OCI-LY1 (cell line): ENCODE results near the gene ROR2.

Source experiments
- H2AFZ ChIP-seq: fragments of 200-600 bp; sonication (generic), shearing (Covaris generic); 2 replicates; pipeline ENCODE4 v1.6.0; 2014; ENCODE audit warnings: antibody characterized with exemption, mild to moderate bottlenecking, low read length
- H3F3A ChIP-seq: fragments of 200-600 bp; sonication (generic), shearing (Covaris generic); 2 replicates; pipeline ENCODE4 v1.6.0; 2014; ENCODE audit warnings: mild to moderate bottlenecking, antibody characterized with exemption, low read length, moderate library complexity; ENCODE audit not compliant: insufficient read depth
- H3K27ac ChIP-seq: fragments of 200-600 bp; sonication (generic); 2 replicates; pipeline ENCODE4 v1.5.1; 2014; ENCODE audit warnings: low read length, mixed run types, mild to moderate bottlenecking, low read depth; ENCODE audit not compliant: poor library complexity, severe bottlenecking
- H3K27me3 ChIP-seq: fragments of 200-600 bp; sonication (generic); 2 replicates; pipeline ENCODE4 v1.6.0; 2014; ENCODE audit warnings: antibody characterized with exemption, mild to moderate bottlenecking, low read length, moderate library complexity; ENCODE audit not compliant: insufficient read depth
- H3K36me3 ChIP-seq: fragments of 200-600 bp; sonication (generic); 2 replicates; pipeline ENCODE4 v1.6.1; 2014; ENCODE audit warnings: mild to moderate bottlenecking, antibody characterized with exemption, low read length, moderate library complexity, mixed read lengths; ENCODE audit not compliant: insufficient read depth
- H3K4me1 ChIP-seq: fragments of 200-600 bp; sonication (generic); 2 replicates; pipeline ENCODE4 v1.5.1; 2014; ENCODE audit warnings: mild to moderate bottlenecking, low read length, moderate library complexity; ENCODE audit not compliant: insufficient read depth, severe bottlenecking
- H3K4me2 ChIP-seq: fragments of 200-600 bp; sonication (generic), shearing (Covaris generic); 2 replicates; pipeline ENCODE4 v1.6.1; 2014; ENCODE audit warnings: low read length
- H3K4me3 ChIP-seq: fragments of 200-600 bp; sonication (generic); 2 replicates; pipeline ENCODE4 v1.5.1; 2014; ENCODE audit warnings: low read length, low read depth, mild to moderate bottlenecking, mixed read lengths; ENCODE audit not compliant: poor library complexity, severe bottlenecking
- H3K79me2 ChIP-seq: fragments of 200-600 bp; shearing (Covaris generic); 2 replicates; pipeline ENCODE4 v1.6.1; 2016; ENCODE audit warnings: mixed run types, low read length, mixed read lengths; ENCODE audit not compliant: insufficient read depth
- H3K9ac ChIP-seq: fragments of 200-600 bp; sonication (generic), shearing (Covaris generic); 2 replicates; pipeline ENCODE4 v1.6.1; 2014; ENCODE audit warnings: mild to moderate bottlenecking, low read length, mixed read lengths
- H3K9me2 ChIP-seq: fragments of 200-600 bp; sonication (generic), shearing (Covaris generic); 2 replicates; pipeline ENCODE4 v1.6.1; 2014; ENCODE audit warnings: low read depth, mild to moderate bottlenecking, low read length, mixed read lengths
- H3K9me3 ChIP-seq: fragments of 200-600 bp; shearing (Covaris generic); 2 replicates; pipeline ENCODE4 v1.6.1; 2014; ENCODE audit warnings: low read length, mixed read lengths
- H4K20me1 ChIP-seq: fragments of 200-600 bp; sonication (generic), shearing (Covaris generic); 2 replicates; pipeline ENCODE4 v1.6.0; 2016; ENCODE audit warnings: mild to moderate bottlenecking, low read length; ENCODE audit not compliant: insufficient read depth
- CTCF ChIP-seq: fragments of 200-600 bp; sonication (generic), shearing (Covaris generic); IDR thresholded peaks from 2 replicates; pipeline ENCODE4 v1.5.1; 2017; ENCODE audit warnings: mild to moderate bottlenecking, antibody characterized with exemption, low read length, moderate library complexity, mixed read lengths
- EZH2 ChIP-seq: fragments of 200-600 bp; sonication (generic), shearing (Covaris generic); IDR thresholded peaks from 2 replicates; pipeline ENCODE4 v1.8.0; 2017; ENCODE audit warnings: borderline replicate concordance, mixed run types, mild to moderate bottlenecking, antibody characterized with exemption, low read length, moderate library complexity, mixed read lengths

The ROR2 gene

GRCh38 chr9:91927922-91928510 is 22.0 kb downstream of the ROR2 start:
- Histone ChIP-seq H3K4me2 (no peak overlapping the region), H4K20me1 (no peaks in the 10 kb centered on the region), H3K27ac (no peak overlapping the region), H3K4me1 (no peaks in the 10 kb centered on the region), H3K4me3 (no peak overlapping the region), H3K9me2 (no peaks in the 10 kb centered on the region), H3K36me3 (no peaks in the 10 kb centered on the region; the same call in 1 of the 2 replicates), H3K9me3 (peaks cover 19% of the 10 kb centered on the region), H3K27me3 (no peaks in the 10 kb centered on the region; the same call in 1 of the 2 replicates), H3K79me2 (no peaks in the 10 kb centered on the region), H2AFZ (no peak overlapping the region), H3K9ac (no peak overlapping the region), H3F3A (no peaks in the 10 kb centered on the region)
- TF ChIP-seq EZH2, result no peak
- TF ChIP-seq CTCF, result no peak

- H3K9me2 ChIP-seq, result no peaks in the 10 kb centered on the region
- no peak overlapping the region for H3K4me3 ChIP-seq
- no peak overlapping the region for H3K27ac ChIP-seq
- H3K79me2 ChIP-seq, result no peaks in the 10 kb centered on the region
- H4K20me1 ChIP-seq, result no peaks in the 10 kb centered on the region
- no peak overlapping the region for H3K4me2 ChIP-seq
- TF ChIP-seq EZH2, result no peak
- no peak for TF ChIP-seq CTCF
- no peaks in the 10 kb centered on the region for H3K4me1 ChIP-seq
- H3K27me3 ChIP-seq, result no peaks in the 10 kb centered on the region
- H3K9me3 ChIP-seq, result no peaks in the 10 kb centered on the region
- no peak overlapping the region for H2AFZ ChIP-seq
- H3F3A ChIP-seq, result no peaks in the 10 kb centered on the region
- no peaks in the 10 kb centered on the region for H3K36me3 ChIP-seq
- H3K9ac ChIP-seq, result no peak overlapping the region
Observed at GRCh38 chr9:91924090-91924489, 25.9 kb downstream of the ROR2 start.

- no peak overlapping the region for H3K4me2 ChIP-seq
- no peaks in the 10 kb centered on the region for H3K79me2 ChIP-seq
- no peaks in the 10 kb centered on the region for H3K9me2 ChIP-seq
- H3K9ac ChIP-seq, result no peak overlapping the region
- no peaks in the 10 kb centered on the region for H3K27me3 ChIP-seq
- H3K36me3 ChIP-seq, result no peaks in the 10 kb centered on the region
- TF ChIP-seq CTCF (no peak), EZH2 (no peak)
- no peaks in the 10 kb centered on the region for H3F3A ChIP-seq
- no peak overlapping the region for H3K27ac ChIP-seq
- no peak overlapping the region for H2AFZ ChIP-seq
- no peaks in the 10 kb centered on the region for H4K20me1 ChIP-seq
- no peaks in the 10 kb centered on the region for H3K4me1 ChIP-seq
- H3K4me3 ChIP-seq, result no peak overlapping the region
- H3K9me3 ChIP-seq, result no peaks in the 10 kb centered on the region
Observed at GRCh38 chr9:91923145-91923544, 26.9 kb downstream of the ROR2 start.
